ENCODE measurements around the gene THAP3.

DNA sequence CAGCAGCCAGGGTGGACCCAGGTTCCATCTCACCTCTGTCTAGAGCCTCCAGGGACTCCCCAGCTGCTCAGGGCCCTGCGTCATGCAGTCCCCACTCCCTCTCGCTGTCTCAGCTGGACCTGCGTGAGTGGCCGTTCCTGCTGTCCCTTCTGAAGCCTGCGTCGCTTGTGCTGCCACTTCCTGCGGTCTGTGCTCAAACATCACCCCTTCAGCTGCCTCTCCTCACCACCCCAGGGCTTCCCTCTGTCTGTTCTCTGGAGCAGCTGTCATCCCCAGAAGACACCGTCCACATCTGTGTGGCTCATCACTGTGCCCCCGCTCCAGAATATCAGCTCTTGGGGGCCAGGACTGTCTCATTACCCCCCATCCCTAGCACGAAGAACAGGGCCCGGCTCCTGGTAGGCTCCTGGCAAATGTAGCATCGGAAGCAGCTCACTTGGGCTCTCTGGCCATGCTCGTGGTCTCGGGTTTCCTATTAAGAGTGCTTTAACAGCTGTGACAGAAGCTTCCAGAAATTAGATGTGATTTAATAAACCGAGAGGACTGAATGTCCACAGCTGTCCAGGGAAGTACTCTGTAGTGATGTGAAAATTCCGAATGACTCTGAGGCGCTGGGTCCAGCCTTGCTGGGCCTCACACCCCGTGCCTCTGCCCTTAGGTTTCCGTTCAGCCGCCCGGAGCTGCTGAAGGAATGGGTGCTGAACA is 3.3 kb downstream of the THAP3 start:
- no peak for TF ChIP-seq EZH2 (IDR thresholded peaks at IDR 0.05; ENCODE audit: borderline replicate concordance, low read length)
- no peak for TF ChIP-seq CTCF (conservative IDR thresholded peaks at IDR 0.05 in 1 of 2, IDR thresholded peaks at IDR 0.05 in 1 of 2; ENCODE audit: extremely low read depth in 1 of 2, insufficient read depth in 1 of 2, low read depth in 1 of 2, low read length in 2 of 2)
